22Rv1 (cell line): Measurements from ENCODE around the gene FOSL1.

Experiments used
- CTCF ChIP-seq: fragments of 450-650 bp; IDR thresholded peaks from 2 replicates; pipeline ENCODE4 v1.5.1; 2017; ENCODE audit warnings: mild to moderate bottlenecking
- ZFX ChIP-seq: fragments of 450-650 bp; IDR thresholded peaks from 2 replicates; pipeline ENCODE4 v1.6.1; 2017; ENCODE audit warnings: antibody characterized with exemption, borderline replicate concordance

GRCh38 chr11:65931773-65932557, 31.8 kb upstream of the FOSL1 start:
- TF ChIP-seq CTCF (no peak), ZFX (no peak)
